Glomerular endothelial cell (primary cell): ENCODE data around the gene NTNG1. TPM values are rescaled to one million over a fixed set of nuclear protein-coding genes. Genes with fewer than 3 reads are reported as not detected.
"Not testable (repeated sequence)": the region's sequence is repeated elsewhere in the genome, so short reads cannot be mapped to it uniquely, and the experiment has no call there.

ENCODE experiments used
- DNase-seq: peaks from one replicate; pipeline ENCODE4 v3.0.0-alpha.2; 2011; ENCODE audit warnings: low read depth, low spot score; ENCODE audit errors: extremely low read depth
- total RNA-seq: library from RNA; depleted of rRNA; stranded (reverse); fragments of >200 nt; gene quantifications from 2 replicates; pipeline ENCODE4 v1.2.3, GENCODE V29; 2015

The NTNG1 gene
- 25.8 and 42.3 TPM in 2 replicates for total RNA-seq

- no peak for DNase-seq
Observed at GRCh38 chr1:107140703-107141490, at the start of gene NTNG1. NTNG1 (plus strand) TSS chr1:107141039.

DNA sequence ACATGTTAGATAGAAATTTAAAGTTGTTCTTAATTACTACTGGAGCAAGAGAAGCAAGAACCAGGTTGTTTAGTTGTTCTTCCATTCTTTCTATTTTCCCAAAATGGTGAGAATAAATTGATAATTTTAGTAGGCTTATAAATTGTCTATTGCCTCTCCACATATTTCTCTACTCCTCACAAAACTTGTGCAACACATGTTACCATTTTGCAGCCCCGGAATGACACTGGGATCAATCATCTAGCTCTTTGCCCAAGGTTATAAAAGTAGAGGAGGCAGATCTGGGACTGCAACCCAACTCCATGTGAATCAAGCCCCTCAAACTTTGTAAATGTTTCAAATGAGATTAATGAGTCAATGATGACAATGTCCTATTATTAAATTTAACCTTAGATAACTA lies 49.4 kb upstream of the NTNG1 start:
- no peak for DNase-seq

- not testable (repeated sequence) for DNase-seq
Observed at GRCh38 chr1:107093395-107093794, 47.4 kb upstream of the NTNG1 start.

DNA sequence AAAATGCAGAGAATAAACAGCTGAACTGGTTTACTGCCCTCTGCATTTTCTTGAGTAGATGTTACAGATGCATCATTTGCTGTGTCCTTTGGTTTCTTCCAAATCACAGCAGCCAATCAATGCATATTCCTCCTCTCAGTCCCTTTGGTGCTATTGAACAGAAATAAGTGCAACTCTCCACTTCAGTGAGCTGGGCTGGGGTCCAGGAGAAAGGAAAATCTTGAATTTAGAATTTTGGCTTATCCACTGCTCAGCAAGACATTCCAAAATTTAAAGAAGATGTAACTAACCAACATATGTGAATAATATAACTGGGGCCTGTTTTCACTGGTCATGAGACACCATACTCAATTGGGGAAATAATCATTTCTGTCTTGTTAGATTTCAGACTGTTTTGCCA lies 45.2 kb upstream of the NTNG1 start:
- DNase-seq = no peak

DNA sequence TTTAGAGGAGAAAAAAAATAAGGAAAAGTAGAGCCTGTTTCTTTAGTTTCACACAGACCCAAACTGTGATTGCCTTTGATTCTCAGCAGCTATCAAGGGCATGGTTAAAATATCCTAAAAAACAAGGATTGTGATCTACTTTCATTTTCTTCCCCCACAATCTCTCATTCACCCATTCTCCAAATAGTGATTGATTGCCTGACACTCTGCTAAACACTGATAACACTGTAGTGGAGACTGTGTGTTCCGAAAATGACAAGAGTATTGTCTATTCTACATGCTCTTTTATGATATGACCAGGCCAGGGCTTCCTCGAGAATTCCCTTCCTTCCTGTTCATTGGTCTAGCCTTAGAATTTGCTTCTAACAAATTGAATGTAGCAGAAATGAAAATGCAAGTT lies 44.1 kb upstream of the NTNG1 start:
- DNase-seq = no peak

GRCh38 chr1:107098961-107099360 lies 41.9 kb upstream of the NTNG1 start:
- no peak for DNase-seq

- no peak for DNase-seq
Observed at GRCh38 chr1:107100331-107100984, 40.4 kb upstream of the NTNG1 start.

DNA sequence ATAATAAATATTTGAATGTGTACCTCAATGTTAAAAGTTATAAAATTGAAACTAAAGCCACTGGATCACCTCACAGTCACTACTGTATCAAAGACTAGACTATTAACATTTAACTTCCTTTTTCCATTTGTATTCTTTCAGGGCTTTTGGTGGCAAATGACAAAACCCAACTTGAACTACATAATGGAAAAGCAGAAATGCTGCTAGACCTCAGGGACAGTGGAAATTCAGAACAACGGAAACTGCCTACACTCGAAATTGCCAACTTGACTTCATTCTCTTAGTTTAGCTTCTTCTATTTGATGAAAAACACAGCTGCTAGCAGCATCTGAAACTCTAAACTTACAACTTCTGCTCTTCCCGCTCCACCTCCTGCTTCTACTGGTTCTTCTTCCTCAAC lies 34.9 kb upstream of the NTNG1 start:
- DNase-seq = no peak

DNA sequence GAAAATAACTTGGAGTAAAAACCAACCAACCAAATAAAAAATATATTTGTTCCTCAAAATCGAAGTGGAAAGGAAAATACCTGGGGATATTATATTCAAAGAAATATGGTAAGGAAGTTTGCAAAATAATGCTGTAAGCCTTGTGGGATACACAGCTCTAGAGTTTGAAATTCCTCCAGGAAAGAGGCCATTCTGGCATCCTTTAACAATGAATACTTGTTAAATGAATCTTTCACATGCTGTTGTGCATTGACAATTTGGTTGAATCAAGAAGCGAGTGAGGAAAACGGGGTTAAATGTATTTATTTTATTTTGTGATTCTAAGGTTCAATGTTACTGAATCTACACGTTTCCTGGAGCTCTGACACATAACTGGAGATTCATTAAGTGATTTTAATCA lies 30.5 kb upstream of the NTNG1 start:
- no peak for DNase-seq

- no peak for DNase-seq
Observed at GRCh38 chr1:107116306-107116790, 24.5 kb upstream of the NTNG1 start.

DNA sequence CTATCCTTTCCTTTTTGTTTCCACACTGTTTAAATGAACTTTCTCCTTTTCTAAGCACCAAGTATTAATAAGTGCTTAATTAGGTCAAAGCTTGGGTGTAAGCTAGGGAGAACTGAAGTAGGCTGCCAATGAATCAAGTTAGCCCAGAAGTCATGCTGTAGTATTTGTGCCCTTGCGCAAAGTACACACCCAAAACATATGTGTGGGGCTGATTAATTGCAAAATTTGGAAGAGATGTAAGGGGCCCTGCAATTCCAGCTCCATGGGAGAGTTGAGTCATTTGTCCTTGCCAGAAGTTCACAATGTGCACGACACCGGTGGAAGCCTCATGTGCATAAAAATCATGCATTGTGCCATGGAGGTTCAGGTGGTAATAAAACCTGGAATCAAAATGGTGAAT lies 18.6 kb upstream of the NTNG1 start:
- no peak for DNase-seq

GRCh38 chr1:107123741-107124140 lies 17.1 kb upstream of the NTNG1 start:
- no peak for DNase-seq

GRCh38 chr1:107124694-107125093 lies 16.1 kb upstream of the NTNG1 start:
- no peak for DNase-seq

DNA sequence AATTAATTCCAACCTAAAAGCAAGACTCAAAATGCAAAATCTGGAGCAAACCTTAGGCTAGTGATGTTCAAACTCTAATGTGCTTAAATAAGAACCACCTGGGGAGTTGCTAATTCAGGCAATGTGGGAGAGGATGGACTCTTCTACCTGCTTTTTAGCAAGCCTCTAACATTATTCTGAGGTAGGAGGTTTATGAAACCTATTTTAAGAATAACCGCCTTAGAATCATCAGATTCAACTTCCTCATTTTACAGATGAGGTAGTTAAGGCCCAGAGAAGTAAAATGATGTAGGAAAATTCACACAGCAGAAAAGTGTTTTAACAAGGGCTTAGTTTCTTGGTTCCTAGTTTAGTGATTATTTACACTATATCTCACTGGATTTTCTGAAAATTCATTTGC lies 8.6 kb upstream of the NTNG1 start:
- no peak for DNase-seq

- no peak for DNase-seq
Observed at GRCh38 chr1:107132780-107133179, 8.1 kb upstream of the NTNG1 start.

DNA sequence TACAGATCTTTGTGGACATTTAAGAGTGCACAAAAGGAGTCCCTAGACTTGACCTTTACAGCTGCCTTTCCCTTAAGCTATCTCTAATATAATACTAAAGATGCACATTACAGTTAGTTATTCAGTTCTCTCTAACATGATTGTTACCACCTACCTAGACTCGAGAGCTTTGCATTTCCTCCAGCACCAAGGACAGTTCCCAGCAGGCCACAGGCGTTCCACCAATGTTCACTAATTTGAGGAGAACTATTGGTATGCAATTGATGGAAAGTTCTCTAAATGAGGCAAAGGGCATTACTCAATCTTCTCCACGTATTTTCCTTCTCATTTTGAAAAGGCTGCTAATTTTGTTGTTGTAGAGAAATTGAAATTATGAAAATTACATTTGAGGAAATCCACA lies 5.4 kb upstream of the NTNG1 start:
- DNase-seq = no peak

GRCh38 chr1:107138166-107138565 lies 2.7 kb upstream of the NTNG1 start:
- DNase-seq = no peak

- DNase-seq = no peak
Observed at GRCh38 chr1:107138767-107139445, 1.9 kb upstream of the NTNG1 start.

DNA sequence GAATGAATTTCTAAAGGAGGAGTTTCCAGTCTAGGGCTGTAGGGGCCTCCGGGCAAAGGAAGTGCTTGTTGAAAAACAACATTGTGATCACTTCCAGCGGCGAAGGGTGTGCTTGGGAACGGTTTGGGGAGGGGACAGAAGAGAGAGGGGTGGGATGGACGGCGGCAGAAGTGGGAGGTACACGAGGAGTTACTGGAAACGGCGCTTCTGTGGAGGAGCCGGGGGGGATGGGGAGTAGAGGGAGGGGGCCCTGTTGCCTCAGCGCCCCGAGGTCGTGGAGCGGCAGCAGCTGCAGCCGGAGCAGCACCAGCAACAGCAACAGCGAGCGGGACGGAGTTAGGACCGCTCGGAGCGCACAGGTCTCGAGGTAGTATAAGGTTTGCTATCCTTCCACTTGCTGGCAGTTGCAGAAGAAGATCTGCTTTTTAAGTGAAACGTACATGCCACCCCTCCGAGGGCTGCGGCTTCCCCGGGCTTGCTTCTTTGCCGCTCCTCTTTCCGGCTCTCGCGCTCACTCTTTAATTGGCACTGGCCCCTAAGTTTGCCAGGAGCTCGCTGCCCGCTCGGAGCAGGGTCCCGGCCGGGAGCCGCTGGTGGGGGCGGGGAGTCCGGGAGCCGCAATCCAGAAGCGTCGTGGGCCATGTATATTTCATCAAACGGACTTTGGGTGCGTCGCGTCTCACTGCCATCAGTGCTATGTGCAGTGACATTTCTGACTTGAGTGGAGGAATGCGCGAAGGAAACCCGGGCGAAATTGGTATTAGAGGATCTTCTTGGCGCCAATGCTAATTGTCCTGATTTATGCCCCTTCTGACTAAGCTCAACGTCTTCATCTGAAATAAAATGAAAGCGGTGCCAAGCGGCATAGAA lies 771 bp upstream of the NTNG1 start:
- no peak for DNase-seq

DNA sequence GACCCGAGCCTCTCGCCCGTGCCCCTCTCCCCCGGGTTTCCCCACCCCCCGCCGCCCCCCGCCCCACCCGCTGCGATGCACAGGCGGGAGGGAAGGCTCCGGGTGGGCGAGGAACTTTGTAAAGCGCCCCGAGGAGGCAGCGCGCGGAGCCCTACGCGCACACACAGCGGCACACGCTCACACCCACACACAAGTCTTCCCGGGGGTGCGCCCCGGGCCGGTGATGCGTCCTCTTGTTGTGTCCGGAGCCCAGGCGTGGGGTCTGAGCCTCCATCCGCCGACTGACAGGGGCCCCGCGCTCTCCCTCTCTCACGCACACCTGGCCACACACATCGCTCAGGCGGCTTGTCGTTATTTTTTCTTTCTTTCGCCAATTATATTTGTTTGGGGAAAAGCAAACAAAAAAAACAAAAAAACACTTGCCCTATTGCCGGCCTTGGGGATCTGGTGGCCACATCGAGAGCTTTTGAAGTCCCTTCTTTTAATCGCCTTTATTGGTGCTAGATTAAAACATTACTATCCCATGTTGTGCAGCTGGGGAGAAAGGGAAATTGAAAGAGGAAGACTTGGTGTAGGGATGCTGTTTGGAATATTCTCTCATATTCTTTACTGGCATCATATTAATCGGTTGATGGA lies 770 bp downstream of the NTNG1 start:
- DNase-seq = no peak
